ENCODE data around the gene FGF7.
"Not testable (repeated sequence)": the region's sequence is repeated elsewhere in the genome, so short reads cannot be mapped to it uniquely, and the experiment has no call there.

Gene FGF7, protein sequence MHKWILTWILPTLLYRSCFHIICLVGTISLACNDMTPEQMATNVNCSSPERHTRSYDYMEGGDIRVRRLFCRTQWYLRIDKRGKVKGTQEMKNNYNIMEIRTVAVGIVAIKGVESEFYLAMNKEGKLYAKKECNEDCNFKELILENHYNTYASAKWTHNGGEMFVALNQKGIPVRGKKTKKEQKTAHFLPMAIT

GRCh38 chr15:49423021-49423420 lies at the start of gene FGF7:
TSS of gene FGF7 (plus strand) at chr15:49423242. CDS start at chr15:49424298, 1,056 bp downstream.
- DNase-seq (ENCODE audit: low read depth in 3 of 3): no peak

DNA sequence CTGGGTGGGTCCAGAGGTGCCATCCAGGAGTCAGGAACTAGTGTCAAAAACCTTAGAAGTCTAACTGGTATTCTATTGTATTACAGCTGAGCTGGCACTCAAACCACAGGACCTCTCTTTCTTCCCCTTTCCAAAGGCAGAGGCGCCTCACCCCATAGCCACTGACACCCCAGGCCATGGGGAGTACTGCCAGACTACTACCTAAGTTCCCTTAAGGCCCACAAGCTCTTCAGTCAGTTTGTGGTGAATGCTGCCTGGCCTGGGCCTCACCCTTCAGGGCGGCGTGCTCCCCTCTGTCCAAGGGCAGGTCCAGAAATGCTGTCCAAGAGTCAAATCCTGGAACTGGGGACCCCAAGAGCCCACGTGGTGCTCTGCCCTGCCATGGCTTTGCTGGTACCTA lies 43.0 kb upstream of the FGF7 start:
- no peak for DNase-seq (ENCODE audit: low read depth in 3 of 3)

- DNase-seq (ENCODE audit: low read depth in 3 of 3): no peak
Measured at GRCh38 chr15:49380912-49381311, 42.1 kb upstream of the FGF7 start.

DNA sequence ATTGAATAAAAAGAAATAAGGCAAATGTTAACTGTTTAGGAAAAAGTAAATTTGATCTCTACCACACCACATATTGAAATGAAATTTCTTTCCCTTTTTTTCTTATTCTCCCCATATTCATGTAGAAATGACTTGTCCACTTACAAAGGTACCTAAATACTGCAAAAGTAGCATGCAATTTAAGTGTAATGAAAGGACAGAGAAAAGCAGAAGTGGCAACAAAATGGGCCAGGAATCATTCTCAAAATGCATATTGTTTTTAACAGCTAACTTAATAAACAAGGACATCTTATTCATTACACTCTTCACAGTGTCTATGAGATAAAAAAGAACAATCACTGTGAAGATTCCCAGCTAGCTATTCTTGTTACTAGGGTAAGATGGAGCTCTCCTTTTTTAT lies 40.6 kb upstream of the FGF7 start:
- no peak for DNase-seq (ENCODE audit: low read depth in 3 of 3)

- no peak for DNase-seq (ENCODE audit: low read depth in 3 of 3)
Measured at GRCh38 chr15:49383266-49383665, 39.8 kb upstream of the FGF7 start.

DNA sequence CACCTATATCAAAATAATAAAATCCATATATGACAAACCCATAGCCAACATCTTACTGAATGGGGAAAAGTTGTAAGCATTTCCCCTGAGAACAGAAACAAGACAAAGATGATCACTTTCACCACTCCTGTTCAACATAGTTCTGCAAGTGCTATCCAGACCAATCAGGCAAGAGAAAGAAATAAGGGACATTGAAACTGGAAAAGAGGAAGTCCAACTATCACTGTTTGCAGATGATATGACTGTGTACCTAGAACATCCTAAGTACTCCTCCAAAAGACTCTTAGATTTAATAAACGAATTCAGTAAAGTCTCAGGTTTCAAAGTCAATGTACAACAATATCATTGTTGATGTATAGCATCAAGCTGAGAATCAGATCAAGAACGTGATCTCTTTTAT lies 35.6 kb upstream of the FGF7 start:
- DNase-seq (ENCODE audit: low read depth in 3 of 3): no peak

- not testable (repeated sequence) for DNase-seq (ENCODE audit: low read depth in 3 of 3)
Measured at GRCh38 chr15:49402515-49403296, 20.3 kb upstream of the FGF7 start.

DNA sequence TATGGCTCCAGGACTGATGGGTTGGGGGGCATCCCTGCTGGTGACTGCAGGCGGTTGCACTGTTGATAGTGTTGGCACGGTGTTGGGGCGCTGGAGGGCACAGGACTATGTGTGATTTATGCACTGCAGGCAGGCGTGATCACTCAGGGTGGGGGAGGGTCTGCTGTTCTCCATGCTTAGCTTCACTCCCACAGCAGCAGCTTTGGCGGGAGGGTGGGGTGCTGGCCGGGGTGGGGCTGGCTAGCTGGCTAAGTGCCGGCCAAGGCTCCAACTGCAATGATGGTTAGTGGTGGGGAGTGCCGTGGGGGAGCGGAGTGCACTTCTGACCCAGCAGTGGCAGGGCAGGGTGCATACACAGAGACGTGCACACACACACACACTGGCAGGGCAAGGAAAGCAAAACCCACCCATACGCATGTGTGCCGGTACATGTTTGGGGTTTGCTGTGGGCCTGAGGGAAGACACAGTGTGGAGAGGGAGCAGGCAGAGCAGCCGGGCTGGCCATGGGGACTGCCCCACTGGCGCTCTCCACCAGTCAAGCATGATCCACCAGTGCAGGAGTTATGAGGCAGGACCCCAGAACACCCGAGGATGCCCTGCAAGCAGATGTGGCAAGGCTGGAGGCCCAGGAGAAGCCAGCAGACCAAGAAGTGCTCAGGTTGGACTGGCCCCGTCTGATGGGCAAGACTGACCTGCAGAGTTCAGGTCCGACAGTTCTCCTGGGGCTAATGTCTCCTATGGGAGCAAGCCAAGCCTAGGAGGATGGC lies 16.5 kb upstream of the FGF7 start:
- DNase-seq (ENCODE audit: low read depth in 3 of 3): no peak

- no peak for DNase-seq (ENCODE audit: low read depth in 3 of 3)
Measured at GRCh38 chr15:49410641-49411040, 12.4 kb upstream of the FGF7 start.

DNA sequence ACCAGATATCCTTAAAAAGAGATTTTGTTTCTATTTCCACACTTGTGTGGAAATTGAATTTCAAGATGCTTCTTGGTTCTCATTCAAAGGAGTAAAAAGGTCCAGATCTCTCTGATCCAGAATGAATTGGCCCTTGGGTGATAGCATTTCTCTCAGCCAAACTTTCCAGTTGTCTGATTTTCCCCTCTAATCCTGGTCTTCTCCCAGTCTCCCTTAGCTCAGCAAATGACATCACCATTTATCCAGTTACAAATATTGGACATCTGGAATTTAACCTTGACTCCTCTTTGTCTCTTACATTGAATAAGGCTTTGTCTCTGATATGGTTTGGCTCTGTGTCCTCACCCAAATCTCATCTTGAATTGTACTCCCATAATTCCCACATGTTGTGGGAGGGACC lies 10.2 kb upstream of the FGF7 start:
- DNase-seq (ENCODE audit: low read depth in 3 of 3): no peak

DNA sequence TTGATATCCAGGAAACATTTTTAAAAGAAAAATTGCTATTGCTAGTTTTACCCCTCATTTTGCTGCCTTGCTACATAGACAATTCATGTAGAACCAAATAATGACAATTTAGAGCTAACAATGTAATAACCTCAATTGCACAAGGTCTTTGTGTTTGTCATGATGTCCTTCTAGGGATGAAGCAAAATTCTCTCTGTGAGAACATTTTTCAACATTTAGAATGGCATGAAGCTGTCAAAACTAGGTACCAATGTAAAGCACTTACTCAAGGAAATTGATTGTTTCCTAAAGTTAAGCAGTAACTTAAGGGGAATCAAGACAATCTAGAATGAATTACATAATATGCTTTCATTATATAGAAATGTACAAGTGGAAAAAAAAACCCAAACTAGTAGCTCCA lies 7.9 kb upstream of the FGF7 start:
- DNase-seq (ENCODE audit: low read depth in 3 of 3): no peak

- no peak for DNase-seq (ENCODE audit: low read depth in 3 of 3)
Measured at GRCh38 chr15:49415638-49416037, 7.4 kb upstream of the FGF7 start.

- DNase-seq (ENCODE audit: low read depth in 3 of 3): no peak
Measured at GRCh38 chr15:49418811-49419210, 4.2 kb upstream of the FGF7 start.

DNA sequence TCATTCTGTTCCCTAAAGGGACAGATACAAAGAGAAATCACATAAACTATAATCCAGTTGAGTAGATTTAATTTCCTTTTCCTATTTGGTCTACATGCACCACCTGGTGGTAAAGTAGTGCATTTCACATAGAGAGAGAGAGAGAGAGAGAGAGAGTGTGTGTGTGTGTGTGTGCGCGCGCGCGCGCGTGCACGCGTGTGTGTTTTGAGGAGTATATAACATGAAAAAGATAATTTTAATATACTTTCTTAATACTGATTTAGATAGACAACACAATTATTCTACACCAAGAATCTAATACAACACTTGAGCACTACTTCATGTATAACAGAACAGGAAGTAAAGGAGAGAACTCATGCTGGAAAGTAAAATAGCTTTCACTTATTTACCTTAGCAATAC lies 1.1 kb upstream of the FGF7 start:
- peak in 1 of 3 donors; percentile 0 for DNase-seq (ENCODE audit: low read depth in 3 of 3)

DNA sequence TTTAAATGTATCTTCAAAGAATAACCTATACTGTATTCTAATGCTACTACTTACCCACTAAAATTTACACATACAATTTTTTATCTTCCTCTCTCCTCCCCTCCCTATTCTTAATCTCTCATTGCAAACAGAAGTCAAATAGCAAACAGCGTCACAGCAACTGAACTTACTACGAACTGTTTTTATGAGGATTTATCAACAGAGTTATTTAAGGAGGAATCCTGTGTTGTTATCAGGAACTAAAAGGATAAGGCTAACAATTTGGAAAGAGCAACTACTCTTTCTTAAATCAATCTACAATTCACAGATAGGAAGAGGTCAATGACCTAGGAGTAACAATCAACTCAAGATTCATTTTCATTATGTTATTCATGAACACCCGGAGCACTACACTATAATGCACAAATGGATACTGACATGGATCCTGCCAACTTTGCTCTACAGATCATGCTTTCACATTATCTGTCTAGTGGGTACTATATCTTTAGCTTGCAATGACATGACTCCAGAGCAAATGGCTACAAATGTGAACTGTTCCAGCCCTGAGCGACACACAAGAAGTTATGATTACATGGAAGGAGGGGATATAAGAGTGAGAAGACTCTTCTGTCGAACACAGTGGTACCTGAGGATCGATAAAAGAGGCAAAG lies 984 bp downstream of the FGF7 start:
- DNase-seq (ENCODE audit: low read depth in 3 of 3): no peak

DNA sequence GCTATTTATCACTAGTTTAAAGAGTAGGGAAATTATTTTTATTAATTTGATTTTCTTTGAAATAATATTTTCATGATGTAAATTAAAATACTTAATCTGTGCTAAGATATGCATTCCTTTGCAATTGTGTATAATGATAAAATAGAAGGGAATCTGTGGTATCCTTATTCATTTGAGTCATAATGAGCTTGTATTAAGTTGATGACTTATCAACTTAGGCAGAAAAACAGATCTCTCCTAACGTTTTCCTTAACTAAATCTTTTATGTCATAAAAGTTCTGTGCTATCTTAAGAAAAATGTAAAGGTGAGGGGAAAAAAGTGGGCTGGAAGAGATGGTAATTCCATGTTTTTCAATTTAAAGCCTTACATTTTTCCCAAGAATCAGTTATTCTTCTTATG lies 1.9 kb downstream of the FGF7 start:
- DNase-seq (ENCODE audit: low read depth in 3 of 3): no peak

GRCh38 chr15:49427372-49427771 lies 4.3 kb downstream of the FGF7 start:
- DNase-seq (ENCODE audit: low read depth in 3 of 3): no peak

GRCh38 chr15:49428409-49429095 lies 5.5 kb downstream of the FGF7 start:
- DNase-seq (ENCODE audit: low read depth in 3 of 3): no peak

DNA sequence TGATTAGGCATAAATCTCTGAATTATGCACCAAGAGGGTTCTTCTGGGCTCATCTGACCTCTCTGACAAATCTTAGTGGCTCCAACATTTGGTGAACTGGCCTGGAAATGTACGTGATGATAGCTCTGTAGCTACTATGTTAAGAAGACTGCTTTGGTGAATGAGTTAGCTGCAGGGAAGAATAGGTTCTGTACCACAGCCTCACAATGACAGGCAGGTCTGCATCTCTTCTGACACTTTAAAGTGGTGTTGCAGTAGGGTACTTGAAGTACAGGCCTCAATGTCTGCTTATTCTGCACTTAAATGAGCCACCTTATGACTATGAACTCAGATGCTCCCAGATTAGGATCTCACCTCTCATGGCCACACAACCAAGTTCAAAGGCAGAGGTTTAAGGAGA lies 7.0 kb downstream of the FGF7 start:
- no peak for DNase-seq (ENCODE audit: low read depth in 3 of 3)

- no peak for DNase-seq (ENCODE audit: low read depth in 3 of 3)
Measured at GRCh38 chr15:49435174-49435573, 12.1 kb downstream of the FGF7 start.

- DNase-seq (ENCODE audit: low read depth in 3 of 3): no peak
Measured at GRCh38 chr15:49436751-49437150, 13.7 kb downstream of the FGF7 start.
